GM21786 (cell line): ENCODE data around the gene ACSL1.

Source experiments
- ATAC-seq: cut with Tn5 transposase; IDR thresholded peaks from one replicate; pipeline ENCODE4 v1.9.1; 2021; ENCODE audit not compliant: unreplicated experiment

ACSL1 gene

GRCh38 chr4:184814686-184815045 is 11.1 kb downstream of the ACSL1 start:
- no peak for ATAC-seq

DNA sequence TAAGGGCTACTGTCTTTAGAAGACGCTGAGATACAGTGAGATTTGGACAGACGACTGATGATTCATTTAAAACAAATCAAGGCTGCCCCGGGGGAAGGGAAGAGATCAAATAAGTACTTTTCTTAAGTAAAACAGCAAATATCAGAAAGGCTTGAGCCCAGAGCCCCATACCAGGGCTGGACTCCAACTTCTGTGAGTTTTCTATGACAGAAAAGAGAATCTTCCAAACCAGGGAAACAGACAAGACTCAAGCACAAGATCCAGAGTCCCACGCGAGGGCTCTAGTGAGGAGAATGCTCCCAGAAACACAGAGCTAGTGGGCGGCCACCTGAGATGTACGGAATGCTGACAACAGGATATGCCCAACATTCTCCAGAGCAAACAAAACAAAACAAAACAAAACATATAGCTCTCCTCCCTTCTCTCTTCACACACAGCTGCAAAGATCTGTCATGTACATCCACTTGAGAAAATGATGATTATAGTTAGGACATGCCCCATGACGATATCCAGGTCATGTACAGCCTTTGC is 13.1 kb downstream of the ACSL1 start:
- ATAC-seq, result no peak

GRCh38 chr4:184812199-184812542 is 13.6 kb downstream of the ACSL1 start:
- no peak for ATAC-seq

DNA sequence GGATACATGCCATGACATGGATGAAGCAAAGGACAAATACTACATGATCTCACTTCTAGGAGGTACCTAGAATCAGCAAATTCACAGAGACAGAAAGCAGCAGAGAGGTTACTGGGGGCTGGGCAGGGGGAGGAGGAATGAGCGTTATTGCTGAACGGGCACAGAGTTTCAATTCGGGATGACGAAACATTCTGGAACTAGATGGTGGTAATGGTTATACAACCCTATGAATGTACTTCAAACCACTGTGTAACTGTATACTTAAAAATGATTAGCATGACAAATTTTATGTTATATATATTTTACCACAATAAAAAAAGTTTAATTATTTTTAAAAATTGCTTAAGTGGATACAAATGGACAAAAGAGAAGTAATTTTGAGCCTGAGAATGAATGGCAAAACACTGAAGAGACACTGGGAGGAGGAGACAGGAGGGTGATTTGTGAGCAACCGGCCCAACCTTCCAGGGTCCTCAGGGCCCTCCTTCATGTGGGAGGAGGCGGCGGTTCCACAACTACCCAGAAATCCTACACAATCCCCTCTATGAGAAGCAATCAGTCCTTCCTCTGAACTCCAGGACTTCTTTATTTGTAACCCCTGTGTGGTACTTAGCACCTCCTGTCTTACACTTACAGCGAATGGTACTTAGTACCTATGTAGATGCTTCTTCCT is 14.1 kb downstream of the ACSL1 start:
- no peak for ATAC-seq

DNA sequence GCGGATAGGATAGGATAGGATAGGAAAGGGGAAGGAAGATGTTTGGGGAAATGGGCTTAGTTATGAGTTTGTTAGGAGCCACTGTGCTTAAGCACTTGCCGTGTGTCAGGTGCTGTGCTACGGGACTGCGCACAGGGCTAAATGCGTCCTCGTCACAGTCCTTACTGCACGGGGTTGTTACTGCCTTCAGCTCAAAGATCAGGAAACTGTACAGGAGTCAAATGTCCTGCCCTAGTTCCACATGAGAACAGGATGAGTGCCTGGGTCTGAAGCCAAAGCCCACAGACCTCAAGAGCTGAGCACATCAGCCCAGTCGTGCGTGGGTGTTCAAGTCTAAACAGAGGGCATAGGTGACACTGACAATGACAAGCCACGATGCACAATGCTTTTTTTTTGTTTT is 15.0 kb downstream of the ACSL1 start:
- ATAC-seq, result no peak

DNA sequence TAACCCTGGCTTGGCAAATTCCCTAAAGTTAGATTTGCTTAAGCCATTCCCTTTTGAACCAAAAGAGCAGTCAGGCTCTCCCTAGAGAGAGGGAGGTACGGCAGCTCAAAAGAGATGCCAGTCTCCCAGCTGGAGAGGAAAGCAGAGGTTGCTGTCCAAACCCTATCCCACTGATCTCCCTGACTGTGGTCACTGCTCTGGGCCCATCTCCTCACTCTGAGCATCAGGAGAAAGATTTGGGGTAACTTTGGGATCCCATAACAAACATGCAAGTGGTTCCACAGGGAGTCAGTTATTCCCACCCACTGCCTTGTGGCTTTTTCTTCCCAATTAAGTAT is 17.1 kb downstream of the ACSL1 start:
- no peak for ATAC-seq

DNA sequence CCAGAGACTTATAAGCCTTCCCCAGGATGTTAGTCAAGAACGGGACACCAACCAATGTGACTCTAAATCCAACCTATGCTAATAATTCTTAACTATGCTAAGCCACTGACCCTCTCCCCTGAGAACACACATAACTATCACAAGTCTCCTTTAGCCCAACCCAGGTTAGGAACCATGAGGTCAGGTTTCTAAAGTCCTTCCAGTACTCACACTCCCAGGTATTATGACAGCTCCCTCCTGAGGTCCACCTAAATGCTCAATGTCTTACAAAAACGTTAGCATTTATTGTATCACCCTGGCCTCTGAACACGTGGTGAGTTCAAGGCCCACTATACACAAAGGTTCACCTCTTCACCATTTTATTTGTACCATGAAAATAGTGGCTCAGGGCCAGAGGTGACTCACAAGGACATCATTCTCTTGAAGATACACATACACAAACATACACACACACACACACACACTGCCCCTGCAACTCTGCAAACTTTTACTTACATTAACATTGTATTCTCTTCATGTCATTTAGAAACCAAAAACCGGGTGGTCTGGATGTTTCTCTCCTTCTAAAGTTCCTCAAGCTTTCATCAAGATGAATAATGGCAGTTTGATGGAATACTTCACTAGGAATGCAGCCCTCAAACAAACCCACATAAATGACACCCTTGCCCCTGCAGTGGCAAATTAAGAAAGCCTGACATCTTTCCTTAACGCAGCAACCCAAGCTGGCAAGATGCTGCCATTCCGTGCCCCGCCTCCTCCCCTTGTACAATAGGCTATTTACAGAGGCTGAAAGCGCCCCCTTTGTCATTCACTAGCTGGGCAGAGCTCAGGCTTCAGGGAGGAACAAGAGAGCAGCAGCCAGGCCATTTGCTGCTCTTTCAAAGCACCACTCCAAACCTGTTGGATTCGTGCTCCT is 17.7 kb downstream of the ACSL1 start:
- ATAC-seq, result no peak

DNA sequence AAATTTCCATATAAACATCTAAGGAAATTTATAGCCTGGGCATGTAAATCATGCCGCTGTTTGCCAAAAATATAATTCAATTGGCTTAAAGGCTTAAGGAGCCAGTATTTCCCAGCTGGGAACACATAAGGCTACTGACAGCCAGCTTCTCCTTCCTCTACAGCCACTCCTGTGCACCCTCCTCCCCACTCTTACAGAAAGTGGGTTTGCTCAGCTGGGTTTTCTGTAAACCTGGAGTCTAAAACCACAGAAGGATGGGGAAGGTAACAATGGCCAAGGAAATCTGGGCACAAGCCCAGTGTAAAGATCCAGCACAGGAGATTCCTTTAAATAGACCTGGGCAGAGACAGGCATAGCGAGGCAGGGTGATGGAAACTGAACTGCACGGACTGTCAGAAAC is 18.5 kb downstream of the ACSL1 start:
- ATAC-seq, result no peak

DNA sequence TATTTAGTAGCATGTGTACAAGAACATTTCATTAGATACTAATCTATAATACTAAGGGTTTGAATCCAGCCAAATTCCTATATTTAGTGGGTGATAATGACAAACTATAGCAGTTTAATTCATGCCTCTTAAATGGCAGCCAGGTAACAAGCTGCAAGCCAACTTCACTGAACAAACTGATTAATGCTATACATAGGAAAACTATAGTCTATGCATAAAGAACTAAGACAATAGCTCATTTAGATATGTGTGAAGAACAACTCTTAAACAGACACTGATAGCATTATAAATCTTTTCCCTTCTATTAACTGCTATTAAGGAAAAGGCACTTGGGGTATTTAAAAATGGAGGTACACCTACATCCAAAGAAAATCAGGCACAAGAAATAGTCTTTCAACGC is 19.1 kb downstream of the ACSL1 start:
- ATAC-seq, result no peak

GRCh38 chr4:184806229-184806550 is 19.6 kb downstream of the ACSL1 start:
- ATAC-seq, result no peak

GRCh38 chr4:184805462-184806228 is 20.1 kb downstream of the ACSL1 start:
- ATAC-seq, result peak; percentile 81

- no peak for ATAC-seq
Observed at GRCh38 chr4:184804621-184805020, 21.1 kb downstream of the ACSL1 start.

DNA sequence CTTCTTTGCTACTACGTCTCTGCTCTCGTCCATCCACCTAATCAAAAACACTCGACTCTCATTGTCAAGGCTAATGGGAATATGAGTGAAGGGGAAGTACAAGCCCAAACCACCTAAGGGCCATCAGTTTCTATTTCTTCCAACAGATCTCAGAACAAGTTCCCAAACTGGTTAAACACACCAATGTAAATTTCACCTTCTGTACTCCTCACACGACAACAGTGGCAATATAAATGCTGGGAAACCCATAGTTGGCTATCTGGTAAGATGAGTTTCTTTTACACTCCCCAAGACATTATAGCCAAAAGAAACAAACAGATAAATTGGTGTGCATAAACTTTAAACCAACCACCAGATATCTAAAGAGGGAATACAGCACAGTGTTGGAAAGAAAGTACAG is 21.9 kb downstream of the ACSL1 start:
- ATAC-seq, result no peak

- no peak for ATAC-seq
Observed at GRCh38 chr4:184803133-184803532, 22.6 kb downstream of the ACSL1 start.

GRCh38 chr4:184802697-184803015 is 23.1 kb downstream of the ACSL1 start:
- no peak for ATAC-seq

- ATAC-seq, result no peak
Observed at GRCh38 chr4:184801781-184802696, 23.7 kb downstream of the ACSL1 start.

DNA sequence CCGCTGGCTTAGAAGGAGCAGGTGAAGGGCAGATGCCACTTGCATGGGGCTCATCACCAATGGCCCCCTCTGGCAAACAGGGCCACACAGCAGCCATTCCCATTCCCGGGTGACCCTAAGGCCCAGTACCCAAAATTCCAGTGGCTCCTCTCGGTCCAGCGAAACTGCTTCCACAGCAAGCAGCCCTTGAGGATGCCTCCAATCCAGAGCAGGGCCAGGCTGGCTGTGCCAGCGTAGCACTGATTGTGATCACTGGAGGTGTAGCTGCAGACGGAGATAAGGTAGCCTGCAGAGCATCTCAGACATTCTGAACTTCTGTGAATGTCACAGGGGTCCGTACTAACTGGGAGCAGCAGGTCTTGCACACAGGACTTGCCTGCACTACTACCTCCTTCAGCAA is 27.3 kb downstream of the ACSL1 start:
- no peak for ATAC-seq

- ATAC-seq, result no peak
Observed at GRCh38 chr4:184796906-184797305, 28.9 kb downstream of the ACSL1 start.

DNA sequence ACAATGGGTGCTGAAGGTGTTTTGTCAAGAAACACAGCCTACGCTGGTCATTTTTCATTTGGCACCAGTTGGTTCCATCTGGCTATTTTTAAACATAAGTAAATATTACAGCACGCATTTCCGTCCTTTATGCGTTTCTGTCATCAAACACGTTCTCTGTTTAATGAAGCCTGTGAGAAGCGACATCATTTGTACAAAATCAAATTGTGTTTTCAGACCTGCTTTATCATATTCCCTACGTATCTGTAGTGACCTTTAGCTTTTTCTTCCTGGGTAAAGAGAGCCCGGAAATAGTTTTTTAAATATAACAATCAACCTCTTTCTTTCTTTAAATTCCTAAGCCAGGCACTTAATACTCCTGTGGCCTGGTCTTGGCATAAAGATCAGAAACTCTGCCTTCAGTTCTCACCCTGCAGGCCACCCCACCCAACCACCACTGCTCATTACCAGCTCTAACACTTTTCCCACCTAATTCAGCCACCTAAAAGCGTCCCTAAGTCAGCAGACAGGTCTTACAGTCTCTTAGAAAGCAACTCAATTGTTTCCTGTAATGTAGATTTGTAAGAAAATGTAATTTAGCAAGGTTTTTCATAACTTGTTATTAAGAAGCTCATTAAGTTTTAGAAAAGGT is 30.4 kb downstream of the ACSL1 start:
- ATAC-seq, result no peak

GRCh38 chr4:184794470-184794869 is 31.3 kb downstream of the ACSL1 start:
- ATAC-seq, result no peak
